Activated CD8-positive, alpha-beta T cell treated with anti-CD3 and anti-CD28 coated beads, Interleukin-2, amount 10 ng/mL, durations not matched to agents 7 days and 5 days (primary cell): ENCODE measurements around the gene MYCBP2. TPM values are rescaled to one million over a fixed set of nuclear protein-coding genes. Genes with fewer than 3 reads are reported as not detected.

Experiments
- ATAC-seq: fragments of 150-1000 bp; cut with Tn5 transposase; one replicate; pipeline ENCODE4 v1.10.0; 2021; ENCODE audit warnings: moderate library complexity
- CTCF ChIA-PET: fragments of 350-600 bp; sonication (Branson Sonifier 250); formaldehyde crosslinking; loops from one replicate; lab custom pipeline; 2021; ENCODE audit warnings: antibody characterized with exemption; lab: Charles Lee
- POLR2A ChIA-PET: fragments of 350-600 bp; sonication (Branson Sonifier 250); formaldehyde crosslinking; loops from one replicate; lab custom pipeline; 2021; ENCODE audit warnings: antibody characterized with exemption; lab: Charles Lee
- DNase-seq: peaks from one replicate; pipeline ENCODE4 v3.0.0-alpha.2; 2020
- H3K27ac Mint-ChIP-seq: one replicate; pipeline ENCODE4 v1.8.0; 2021; ENCODE audit warnings: mild to moderate bottlenecking, mixed read lengths
- H3K27me3 Mint-ChIP-seq: one replicate; pipeline ENCODE4 v1.8.0; 2021; ENCODE audit warnings: low read depth, mixed read lengths
- H3K36me3 Mint-ChIP-seq: one replicate; pipeline ENCODE4 v1.8.0; 2021; ENCODE audit warnings: low read depth, mixed read lengths
- H3K4me1 Mint-ChIP-seq: one replicate; pipeline ENCODE4 v1.8.0; 2021; ENCODE audit warnings: low read depth, mixed read lengths
- H3K4me3 Mint-ChIP-seq: one replicate; pipeline ENCODE4 v1.8.0; 2021; ENCODE audit warnings: mild to moderate bottlenecking, mixed read lengths
- H3K9me3 Mint-ChIP-seq: one replicate; pipeline ENCODE4 v1.8.0; 2022; ENCODE audit warnings: mixed read lengths; ENCODE audit not compliant: insufficient read depth
- total RNA-seq, 2 experiments: library from RNA; stranded (reverse); gene quantifications; one replicate each; pipeline ENCODE4 v1.2.3, GENCODE V29; 2021

MYCBP2 gene
- total RNA-seq, 2 experiments from 2014 or later: 107 to 109 TPM

DNA sequence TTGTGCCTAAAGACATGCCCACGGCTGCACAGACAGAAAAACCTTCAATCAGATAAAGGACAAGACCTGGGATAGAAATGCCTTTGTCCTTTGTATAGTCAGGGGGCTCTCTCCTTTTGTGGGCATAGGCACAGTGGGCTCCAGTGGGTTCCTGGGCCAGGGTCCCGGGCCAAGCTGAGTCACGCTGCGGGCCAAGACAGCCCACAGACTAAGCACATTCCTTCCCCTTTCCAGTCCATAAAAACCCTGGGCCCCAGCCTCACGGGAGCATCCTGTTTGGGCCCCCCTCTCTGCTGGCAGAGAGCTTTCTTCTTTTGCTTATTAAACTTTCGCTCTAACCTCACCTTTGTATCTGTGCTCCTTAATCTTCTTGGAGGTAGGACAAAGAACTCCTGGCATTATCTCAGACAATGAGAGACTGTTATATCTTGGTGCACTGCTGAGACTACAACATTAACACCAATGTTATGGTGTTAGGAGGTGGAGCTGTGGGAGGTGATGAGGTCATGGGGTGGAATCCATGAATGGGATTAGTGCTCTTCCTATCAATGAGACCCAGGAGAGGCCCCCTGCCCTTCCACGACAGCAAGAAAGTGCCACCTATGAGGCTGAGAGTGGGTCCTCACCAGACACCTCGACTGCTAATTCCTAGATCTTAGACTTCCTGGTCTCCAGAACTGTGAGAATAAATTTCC lies 279.1 kb downstream of the MYCBP2 start:
- H3K27ac Mint-ChIP-seq: no peak overlapping the region
- ChIA-PET POLR2A (no interaction called here), CTCF (no interaction called here)

GRCh38 chr13:77042566-77043177 lies 284.2 kb downstream of the MYCBP2 start:
- Mint-ChIP-seq H3K4me1 (peaks cover 2% of the 10 kb centered on the region), H3K9me3 (no peaks in the 10 kb centered on the region), H3K27me3 (no peaks in the 10 kb centered on the region), H3K36me3 (peaks cover 17% of the 10 kb centered on the region), H3K27ac (no peak overlapping the region), H3K4me3 (no peak overlapping the region)
- ATAC-seq (no peak), DNase-seq (no peak)
- CTCF ChIA-PET: interaction anchor here (1.8 kb wide), 1 partner anchor 436 kb away, joined by 8 read pairs; no protein-coding TSS in a partner anchor
- POLR2A ChIA-PET: interaction anchor here (1.2 kb wide), 2 partner anchors 15 to 16 kb away, joined by 3 to 7 read pairs; partner anchors contain the start of gene FBXL3

More for the DNA sequence above, 279.1 kb downstream of the MYCBP2 start:
- ATAC-seq: no peak
- no peaks in the 10 kb centered on the region for H3K27me3 Mint-ChIP-seq
- peaks cover 2% of the 10 kb centered on the region for H3K4me1 Mint-ChIP-seq
- DNase-seq: no peak
- H3K4me3 Mint-ChIP-seq: no peak overlapping the region
- peaks cover 49% of the 10 kb centered on the region for H3K36me3 Mint-ChIP-seq
- H3K9me3 Mint-ChIP-seq: no peaks in the 10 kb centered on the region

DNA sequence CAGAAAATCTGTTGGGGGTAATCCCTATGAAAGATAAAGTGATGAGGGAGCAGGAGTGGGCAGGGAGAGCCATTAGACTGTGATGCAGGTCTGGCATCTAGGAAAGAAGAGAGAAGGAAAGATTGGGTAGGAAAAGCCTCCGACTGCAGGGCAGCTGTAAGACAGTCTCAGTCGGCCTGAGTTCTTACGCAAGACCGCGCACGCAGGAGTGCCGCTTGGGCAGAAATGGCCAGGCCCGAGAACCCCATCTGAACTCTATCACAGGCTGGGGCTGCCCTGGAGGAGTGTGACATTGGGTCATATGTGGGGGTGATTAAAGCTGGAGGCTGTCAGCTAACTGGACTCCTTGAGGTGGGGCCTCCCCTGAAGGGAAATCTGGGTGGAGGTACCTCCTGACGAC lies 286.1 kb downstream of the MYCBP2 start:
- no peak overlapping the region for H3K27ac Mint-ChIP-seq
- H3K27me3 Mint-ChIP-seq: no peaks in the 10 kb centered on the region
- DNase-seq: no peak
- ChIA-PET POLR2A (no interaction called here), CTCF (no interaction called here)
- ATAC-seq: no peak
- peaks cover 6% of the 10 kb centered on the region for H3K36me3 Mint-ChIP-seq
- H3K4me1 Mint-ChIP-seq: no peaks in the 10 kb centered on the region
- H3K4me3 Mint-ChIP-seq: no peak overlapping the region
- H3K9me3 Mint-ChIP-seq: no peaks in the 10 kb centered on the region

DNA sequence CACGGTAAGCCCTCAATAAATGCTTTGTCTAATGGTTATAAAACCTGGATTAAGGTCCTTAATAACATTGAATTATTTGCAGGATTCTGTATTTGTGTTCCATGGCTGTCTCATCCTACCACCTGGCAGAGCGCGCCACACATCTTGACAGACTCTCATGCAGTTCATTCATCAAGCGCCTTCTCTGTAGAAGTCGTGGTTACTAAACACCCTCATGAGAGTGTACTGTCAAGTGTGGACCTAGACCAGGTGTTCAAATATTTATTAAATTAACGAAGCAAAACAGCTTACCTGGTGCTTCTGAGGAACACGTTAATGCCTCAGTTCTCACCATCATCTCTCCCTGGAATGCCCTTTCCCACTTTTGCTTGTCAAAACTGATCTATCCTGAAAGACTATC lies 286.8 kb downstream of the MYCBP2 start:
- POLR2A ChIA-PET: no interaction called here
- no peak overlapping the region for H3K27ac Mint-ChIP-seq
- no peaks in the 10 kb centered on the region for H3K4me1 Mint-ChIP-seq
- H3K36me3 Mint-ChIP-seq: peaks cover 4% of the 10 kb centered on the region
- no peak for ATAC-seq
- H3K9me3 Mint-ChIP-seq: no peaks in the 10 kb centered on the region
- H3K27me3 Mint-ChIP-seq: no peaks in the 10 kb centered on the region
- no peak for DNase-seq
- CTCF ChIA-PET: no interaction called here
- no peak overlapping the region for H3K4me3 Mint-ChIP-seq

DNA sequence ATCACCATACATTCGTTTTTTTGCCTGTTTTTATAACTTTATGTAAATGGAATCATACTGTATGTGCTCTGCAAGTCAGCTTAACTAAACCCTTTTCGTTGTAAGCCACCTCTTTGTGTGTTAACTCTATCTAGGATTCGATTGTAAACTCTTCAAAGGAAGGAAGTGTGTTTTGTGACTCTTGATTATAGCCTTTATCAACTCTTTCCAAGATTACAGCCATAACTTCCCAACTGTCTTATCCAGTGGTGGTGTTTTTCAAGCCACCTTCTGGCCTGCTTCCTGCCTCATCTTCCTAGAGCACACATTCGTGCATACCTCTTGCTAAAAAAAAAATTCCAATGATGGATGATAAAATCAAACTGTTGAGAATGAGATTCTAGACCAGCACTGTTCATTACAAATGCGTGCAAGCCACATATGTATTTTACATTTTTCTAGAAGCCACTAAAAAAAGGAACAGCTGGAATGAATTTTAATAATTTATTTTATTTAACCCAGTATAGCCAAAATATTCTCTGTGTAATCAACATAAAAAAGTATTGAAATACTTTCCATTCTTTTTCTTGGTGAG lies 287.9 kb downstream of the MYCBP2 start:
- DNase-seq (no peak), ATAC-seq (no peak)
- Mint-ChIP-seq H3K27me3 (no peaks in the 10 kb centered on the region), H3K4me1 (no peaks in the 10 kb centered on the region), H3K27ac (no peak overlapping the region), H3K36me3 (peaks cover 2% of the 10 kb centered on the region), H3K9me3 (no peaks in the 10 kb centered on the region), H3K4me3 (no peak overlapping the region)
- ChIA-PET POLR2A (interaction anchor here (0.6 kb wide), 1 partner anchor 268 kb away, joined by 3 read pairs; no protein-coding TSS in a partner anchor), CTCF (no interaction called here)

DNA sequence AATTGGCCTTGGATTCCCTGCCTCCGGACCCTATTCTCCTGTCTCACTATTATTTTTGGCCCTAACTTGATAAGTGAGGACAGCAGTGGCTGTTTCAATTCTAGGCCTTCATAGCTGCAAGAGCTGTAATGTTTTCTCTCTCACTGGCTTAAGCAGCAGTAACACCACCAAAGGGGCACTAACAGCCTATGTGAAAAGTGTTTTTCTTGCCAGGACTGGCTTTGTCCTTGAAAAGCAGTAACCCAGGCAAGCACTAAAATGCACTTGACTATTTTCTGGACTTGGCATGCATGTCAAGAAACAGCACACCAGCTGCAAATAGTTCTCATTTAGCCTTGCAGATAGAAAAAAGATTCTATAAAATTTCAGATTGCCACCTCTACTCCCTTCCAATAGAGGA lies 290.6 kb downstream of the MYCBP2 start:
- DNase-seq (no peak), ATAC-seq (no peak)
- Mint-ChIP-seq H3K4me1 (peaks cover 4% of the 10 kb centered on the region), H3K27ac (no peak overlapping the region), H3K27me3 (no peaks in the 10 kb centered on the region), H3K9me3 (no peaks in the 10 kb centered on the region), H3K4me3 (no peak overlapping the region), H3K36me3 (no peaks in the 10 kb centered on the region)
- CTCF ChIA-PET: interaction anchor here (1.2 kb wide), 1 partner anchor 13 kb away, joined by 4 read pairs; no protein-coding TSS in a partner anchor
- POLR2A ChIA-PET: no interaction called here

- no peak for DNase-seq
- ChIA-PET CTCF (interaction anchor here (1.2 kb wide), 1 partner anchor 34 kb away, joined by 3 read pairs; no protein-coding TSS in a partner anchor), POLR2A (no interaction called here)
- H3K27me3 Mint-ChIP-seq: no peaks in the 10 kb centered on the region
- H3K36me3 Mint-ChIP-seq: no peaks in the 10 kb centered on the region
- H3K4me1 Mint-ChIP-seq: peaks cover 5% of the 10 kb centered on the region
- H3K9me3 Mint-ChIP-seq: no peaks in the 10 kb centered on the region
- no peak overlapping the region for H3K4me3 Mint-ChIP-seq
- no peak for ATAC-seq
- H3K27ac Mint-ChIP-seq: no peak overlapping the region
Measured at GRCh38 chr13:77034881-77035280, 292.0 kb downstream of the MYCBP2 start.

DNA sequence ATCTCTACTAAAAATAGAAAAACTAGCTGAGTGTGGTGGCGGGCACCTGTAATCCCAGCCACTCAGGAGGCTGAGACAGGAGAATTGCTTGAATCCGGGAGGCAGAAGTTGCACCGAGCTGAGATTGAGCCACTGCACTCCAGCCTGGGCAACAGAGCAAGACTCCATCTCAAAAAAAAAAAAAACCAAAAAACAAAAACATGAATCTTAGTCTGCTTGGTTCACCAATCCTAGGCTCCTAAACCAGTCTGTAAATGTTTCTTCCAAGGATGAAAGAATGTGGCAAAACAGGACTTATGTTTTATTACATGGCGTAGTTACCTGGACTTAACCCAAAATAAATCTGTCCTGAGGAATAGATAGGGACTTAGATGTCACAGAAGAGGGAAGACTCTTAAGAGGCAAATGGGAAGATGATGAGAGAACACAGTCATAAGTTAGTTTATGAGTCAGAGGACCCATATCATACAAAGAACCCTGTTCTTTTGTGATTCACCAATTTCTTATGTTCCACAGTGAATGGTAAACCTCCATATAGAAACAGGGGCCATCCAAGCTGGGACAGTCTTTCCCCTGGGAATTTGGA lies 293.1 kb downstream of the MYCBP2 start:
- CTCF ChIA-PET: no interaction called here
- ATAC-seq (no peak), DNase-seq (no peak)
- no peak overlapping the region for H3K27ac Mint-ChIP-seq
- H3K27me3 Mint-ChIP-seq: no peaks in the 10 kb centered on the region
- H3K36me3 Mint-ChIP-seq: no peaks in the 10 kb centered on the region
- peaks cover 5% of the 10 kb centered on the region for H3K4me1 Mint-ChIP-seq
- POLR2A ChIA-PET: no interaction called here
- no peak overlapping the region for H3K4me3 Mint-ChIP-seq
- no peaks in the 10 kb centered on the region for H3K9me3 Mint-ChIP-seq

- ATAC-seq: no peak
- H3K4me1 Mint-ChIP-seq: peaks cover 18% of the 10 kb centered on the region
- CTCF ChIA-PET: interaction anchor here (1.1 kb wide), 1 partner anchor 12 kb away, joined by 3 read pairs; no protein-coding TSS in a partner anchor
- POLR2A ChIA-PET: no interaction called here
- H3K27ac Mint-ChIP-seq: no peak overlapping the region
- no peaks in the 10 kb centered on the region for H3K9me3 Mint-ChIP-seq
- no peak for DNase-seq
- no peak overlapping the region for H3K4me3 Mint-ChIP-seq
- no peaks in the 10 kb centered on the region for H3K27me3 Mint-ChIP-seq
- no peaks in the 10 kb centered on the region for H3K36me3 Mint-ChIP-seq
Measured at GRCh38 chr13:77031656-77032243, 295.1 kb downstream of the MYCBP2 start.

DNA sequence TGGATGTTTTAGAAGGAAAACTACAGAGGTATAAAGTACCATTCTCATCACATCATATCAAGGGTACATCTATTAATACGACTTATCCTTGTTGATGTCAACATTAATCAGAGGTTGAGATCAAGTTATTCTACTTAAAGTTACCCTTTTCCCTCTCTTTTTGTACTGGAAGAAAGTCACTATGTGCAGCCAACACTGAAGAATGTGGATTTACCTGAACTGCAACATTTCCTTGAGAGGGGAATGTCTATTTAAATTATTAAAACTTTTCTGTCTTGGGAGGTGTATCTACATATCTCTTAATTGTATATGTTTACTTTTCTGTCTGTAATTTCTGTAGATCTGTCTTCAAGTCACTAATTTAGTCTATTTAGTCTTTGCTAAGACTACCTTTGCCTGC lies 297.5 kb downstream of the MYCBP2 start:
- DNase-seq (no peak), ATAC-seq (no peak)
- no peaks in the 10 kb centered on the region for H3K9me3 Mint-ChIP-seq
- peaks cover 8% of the 10 kb centered on the region for H3K36me3 Mint-ChIP-seq
- no peak overlapping the region for H3K4me3 Mint-ChIP-seq
- peaks cover 31% of the 10 kb centered on the region for H3K4me1 Mint-ChIP-seq
- ChIA-PET CTCF (no interaction called here), POLR2A (no interaction called here)
- H3K27ac Mint-ChIP-seq: no peak overlapping the region
- no peaks in the 10 kb centered on the region for H3K27me3 Mint-ChIP-seq

GRCh38 chr13:77028202-77028601 lies 298.7 kb downstream of the MYCBP2 start:
- H3K4me3 Mint-ChIP-seq: peak overlapping the region; percentile 90
- DNase-seq (no peak), ATAC-seq (no peak)
- ChIA-PET CTCF (interaction anchor here (0.7 to 1.1 kb wide), 2 partner anchors 302 to 450 kb away, joined by 5 to 6 read pairs; no protein-coding TSS in a partner anchor), POLR2A (interaction anchor here (1.0 to 3.1 kb wide), 3 partner anchors 14 to 297 kb away, joined by 3 to 14 read pairs (median 6); no protein-coding TSS in a partner anchor)
- no peaks in the 10 kb centered on the region for H3K9me3 Mint-ChIP-seq
- H3K27ac Mint-ChIP-seq: peak overlapping the region; percentile 60
- no peaks in the 10 kb centered on the region for H3K27me3 Mint-ChIP-seq
- H3K4me1 Mint-ChIP-seq: peaks cover 42% of the 10 kb centered on the region
- H3K36me3 Mint-ChIP-seq: peaks cover 15% of the 10 kb centered on the region
